IMR-90 (cell line): ENCODE measurements around the gene ATXN10. TPM values are rescaled to one million over a fixed set of nuclear protein-coding genes. Genes with fewer than 3 reads are reported as not detected.

Experiments
- ATAC-seq: fragments of 200-7000 bp; cut with Tn5 transposase; 2 replicates; pipeline ENCODE4 v1.9.1; 2020; ENCODE audit warnings: low read depth, mild to moderate bottlenecking, moderate library complexity
- BruUV-seq: library from RNA; stranded (reverse); fragments of 400-500 nt; replicated peaks from 2 replicates; lab custom pipeline; 2021; lab: Mats Ljungman, UMichigan
- CTCF ChIA-PET: fragments of 300-600 bp; formaldehyde crosslinking; extraction: SDS; loops from one replicate; lab custom pipeline; 2021; ENCODE audit warnings: antibody characterized with exemption; lab: Yijun Ruan, JAX
- POLR2A ChIA-PET: fragments of 300-600 bp; sonication (Branson Sonifier 250); formaldehyde crosslinking; loops from one replicate; lab custom pipeline; 2022; ENCODE audit warnings: antibody characterized with exemption; ENCODE audit not compliant: unreplicated experiment; lab: Charles Lee
- DNase-seq: peaks from one replicate; pipeline ENCODE4 v3.0.0; 2013
- H2AFZ ChIP-seq: replicated peaks from 2 replicates; pipeline ENCODE3; 2013; ENCODE audit warnings: low read length, mild to moderate bottlenecking; ENCODE audit not compliant: poor library complexity
- H2AK5ac ChIP-seq: 2 replicates; pipeline ENCODE4 v1.6.1; 2013; ENCODE audit warnings: low read depth, low read length, inconsistent platforms
- H2AK9ac ChIP-seq: replicated peaks from 2 replicates; pipeline ENCODE3; 2013; ENCODE audit warnings: mild to moderate bottlenecking, low read depth, low read length, moderate library complexity; ENCODE audit not compliant: poor library complexity
- H2BK120ac ChIP-seq: 2 replicates; pipeline ENCODE4 v1.6.1; 2013; ENCODE audit warnings: low read depth, low read length, inconsistent platforms
- H2BK15ac ChIP-seq: 3 replicates; pipeline ENCODE4 v1.6.1; 2013; ENCODE audit warnings: low read depth, low read length, inconsistent platforms
- H2BK20ac ChIP-seq: 2 replicates; pipeline ENCODE4 v1.6.1; 2013; ENCODE audit warnings: low read depth, mild to moderate bottlenecking, inconsistent platforms, low read length, moderate library complexity
- H2BK5ac ChIP-seq: 2 replicates; pipeline ENCODE4 v1.6.1; 2013; ENCODE audit warnings: mild to moderate bottlenecking, low read depth, low read length, inconsistent platforms; ENCODE audit not compliant: poor library complexity, severe bottlenecking
- H3K14ac ChIP-seq: replicated peaks from 2 replicates; pipeline ENCODE4 v1.6.1; 2013; ENCODE audit warnings: low read depth, low read length, inconsistent platforms
- H3K18ac ChIP-seq: 2 replicates; pipeline ENCODE4 v1.6.1; 2013; ENCODE audit warnings: low read depth, low read length, control low read depth
- H3K23ac ChIP-seq: 2 replicates; pipeline ENCODE4 v1.6.1; 2013; ENCODE audit warnings: low read depth, low read length, inconsistent platforms
- H3K27ac ChIP-seq: 2 replicates; pipeline ENCODE4 v1.5.1; 2013; ENCODE audit warnings: mild to moderate bottlenecking, control low read depth, low read length; ENCODE audit not compliant: insufficient read depth
- H3K27me3 ChIP-seq: 2 replicates; pipeline ENCODE4 v1.6.1; 2013; ENCODE audit warnings: low read length; ENCODE audit not compliant: control insufficient read depth, insufficient read depth
- H3K36me3 ChIP-seq: 2 replicates; pipeline ENCODE4 v1.6.1; 2013; ENCODE audit warnings: low read length, mixed read lengths; ENCODE audit not compliant: control insufficient read depth, insufficient read depth
- H3K4ac ChIP-seq: 2 replicates; pipeline ENCODE4 v1.6.1; 2013; ENCODE audit warnings: low read depth, low read length, inconsistent platforms
- H3K4me1 ChIP-seq: 2 replicates; pipeline ENCODE4 v1.6.1; 2013; ENCODE audit warnings: low read length, mixed read lengths; ENCODE audit not compliant: control insufficient read depth, insufficient read depth
- H3K4me2 ChIP-seq: 2 replicates; pipeline ENCODE4 v1.6.1; 2013; ENCODE audit warnings: low read depth, mild to moderate bottlenecking, control low read depth, low read length, moderate library complexity
- H3K4me3 ChIP-seq: 2 replicates; pipeline ENCODE4 v1.5.1; 2013; ENCODE audit warnings: low read depth, mild to moderate bottlenecking, control low read depth, low read length, moderate library complexity; ENCODE audit not compliant: insufficient read depth
- H3K56ac ChIP-seq: 2 replicates; pipeline ENCODE4 v1.6.1; 2013; ENCODE audit warnings: low read length, inconsistent platforms; ENCODE audit not compliant: insufficient read depth; ENCODE audit errors: extremely low read depth
- H3K79me1 ChIP-seq, 2 experiments: 2 replicates each; pipeline ENCODE4 v1.6.1; 2013; ENCODE audit warnings: low read length in 2 of 2, inconsistent platforms in 1 of 2, low read depth in 1 of 2
- H3K9ac ChIP-seq: 2 replicates; pipeline ENCODE4 v1.6.1; 2013; ENCODE audit warnings: low read depth, low read length, control low read depth
- H3K9me1 ChIP-seq: 2 replicates; pipeline ENCODE4 v1.6.1; 2013; ENCODE audit warnings: low read length, inconsistent platforms; ENCODE audit not compliant: insufficient read depth
- H3K9me3 ChIP-seq: 2 replicates; pipeline ENCODE4 v1.6.1; 2013; ENCODE audit warnings: low read length; ENCODE audit not compliant: control insufficient read depth, insufficient read depth
- H4K20me1 ChIP-seq: 2 replicates; pipeline ENCODE4 v1.6.1; 2013; ENCODE audit warnings: low read length, inconsistent platforms; ENCODE audit not compliant: insufficient read depth
- H4K5ac ChIP-seq: 2 replicates; pipeline ENCODE4 v1.6.1; 2013; ENCODE audit warnings: mild to moderate bottlenecking, low read depth, low read length, control low read depth
- H4K8ac ChIP-seq, 2 experiments: 2 replicates each; pipeline ENCODE4 v1.6.1; 2013; ENCODE audit warnings: low read depth in 2 of 2, low read length in 2 of 2, control low read depth in 1 of 2, inconsistent platforms in 1 of 2
- H4K91ac ChIP-seq: 2 replicates; pipeline ENCODE4 v1.6.1; 2013; ENCODE audit warnings: low read depth, low read length, inconsistent platforms; ENCODE audit not compliant: insufficient read depth
- CTCF ChIP-seq: conservative IDR thresholded peaks from 2 replicates; pipeline ENCODE4 v1.5.1; 2012; ENCODE audit warnings: mild to moderate bottlenecking, low read depth, low read length, improper control_type of control experiment
- MXI1 ChIP-seq: IDR thresholded peaks from 2 replicates; pipeline ENCODE4 v1.6.1; 2012; ENCODE audit warnings: low read depth, mild to moderate bottlenecking, low read length, moderate library complexity, borderline replicate concordance
- WGBS, 2 experiments: methylation state at CpG; one replicate each; pipeline versions ENCODE4 v1.1.5 to v1.1.7; 2013; ENCODE audit warnings: missing lambda C conversion rate in 2 of 2; ENCODE audit not compliant: insufficient read length in 1 of 2; ENCODE audit errors: extremely low coverage in 2 of 2; 5-methylcytosine and 5-hydroxymethylcytosine counted together
- dilution Hi-C: fragments of 300-500 bp; cut with HindIII; formaldehyde crosslinking; loops from one replicate; pipeline ENCODE4 v1.14.3; 2018; ENCODE audit warnings: low sequenced_read_pairs; ENCODE audit not compliant: unreplicated experiment
- in situ Hi-C: fragments of 300-500 bp; cut with MboI; formaldehyde crosslinking; loops from 3 replicates; pipeline ENCODE4 v1.14.3; 2019; ENCODE audit warnings: low sequenced_read_pairs, inconsistent platforms, mixed read lengths
- intact Hi-C: fragments of 100-400 bp; cut with micrococcal nuclease; formaldehyde crosslinking; loops from 2 replicates; pipeline ENCODE4 v1.10.0; 2022
- polyA plus RNA-seq, 3 experiments: library from polyadenylated mRNA; depleted of rRNA; stranded (reverse); fragments of >200 nt; gene quantifications; 2 replicates each; pipeline ENCODE4 v1.2.3, GENCODE V29; 2012; ENCODE audit warnings: low replicate concordance in 1 of 3
- total RNA-seq: library from RNA; depleted of rRNA; stranded (reverse); fragments of >200 nt; gene quantifications from 2 replicates; pipeline ENCODE4 v1.2.3, GENCODE V29; 2012
- TF ChIP-seq, protein P1 (sequence below): fragments of 150-350 bp; IDR thresholded peaks from 2 replicates; pipeline ENCODE4 v1.6.1; 2017; ENCODE audit warnings: mild to moderate bottlenecking, antibody characterized with exemption, low read length, low read depth

The ATXN10 gene
- total and polyA plus RNA-seq, 2 of the 4 experiments (the other 2 are of a cell fraction), result 116 to 231 TPM

DNA sequence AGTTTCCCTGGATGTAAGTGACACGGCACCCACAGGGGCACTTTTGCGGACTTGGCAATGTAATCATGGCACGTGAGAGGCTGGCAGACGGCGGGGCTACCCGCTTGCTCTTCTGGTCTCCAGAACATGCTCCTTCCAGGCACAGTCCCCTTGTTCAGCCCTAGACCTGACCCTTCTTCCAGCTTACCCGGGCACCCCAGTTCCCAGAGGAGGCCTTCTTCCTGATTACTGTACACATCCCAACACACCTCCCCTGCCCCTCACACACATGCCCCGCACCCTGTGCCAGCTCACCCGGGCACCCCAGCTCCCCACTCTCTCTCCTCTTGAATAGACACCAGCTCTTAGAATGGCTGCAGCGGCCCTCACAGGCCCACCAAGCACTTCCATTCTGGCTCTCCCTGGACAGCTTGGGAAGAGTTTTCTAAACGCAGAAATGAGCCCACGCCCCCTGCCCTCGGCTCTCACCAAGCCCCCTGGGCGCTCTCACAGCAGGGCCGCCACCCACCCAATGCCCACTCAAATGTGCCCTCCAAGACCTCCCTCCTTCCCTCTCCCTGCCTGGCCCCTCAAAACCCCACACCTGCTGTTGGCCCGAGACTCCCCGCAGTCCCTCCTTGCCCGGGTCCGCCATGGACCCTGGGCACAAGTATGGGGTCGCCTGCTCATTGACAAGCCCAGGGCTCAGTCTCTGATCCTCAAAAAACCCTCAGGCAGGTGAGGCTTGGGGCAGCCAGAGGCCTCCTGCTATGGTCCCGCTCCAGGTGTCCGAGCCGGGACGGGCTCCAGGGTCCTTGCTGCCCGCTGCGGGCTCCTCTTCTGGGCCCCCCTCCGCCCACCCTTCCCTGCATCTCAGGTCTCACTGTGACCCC, 216.8 kb downstream of the ATXN10 start:
- no peak overlapping the region for H3K27ac ChIP-seq
- no peak overlapping the region for H2AK5ac ChIP-seq
- H4K8ac ChIP-seq, result no peak overlapping the region
- no peak overlapping the region for H4K91ac ChIP-seq
- H3K79me1 ChIP-seq, result no peaks in the 10 kb centered on the region
- intact Hi-C loops, result no loop called here
- no peak overlapping the region for H4K5ac ChIP-seq
- no peak overlapping the region for H2BK5ac ChIP-seq
- peaks cover 7% of the 10 kb centered on the region for H3K4me1 ChIP-seq
- H3K56ac ChIP-seq, result no peak overlapping the region
- BruUV-seq, result no TSS peak
- H3K4ac ChIP-seq, result no peak overlapping the region
- H3K36me3 ChIP-seq, result no peaks in the 10 kb centered on the region
- H3K9me3 ChIP-seq, result no peaks in the 10 kb centered on the region
- dilution Hi-C loops, result no loop called here
- H3K23ac ChIP-seq, result no peak overlapping the region
- TF ChIP-seq MXI1 (no peak), CTCF (no peak)
- TF ChIP-seq, protein P1, sequence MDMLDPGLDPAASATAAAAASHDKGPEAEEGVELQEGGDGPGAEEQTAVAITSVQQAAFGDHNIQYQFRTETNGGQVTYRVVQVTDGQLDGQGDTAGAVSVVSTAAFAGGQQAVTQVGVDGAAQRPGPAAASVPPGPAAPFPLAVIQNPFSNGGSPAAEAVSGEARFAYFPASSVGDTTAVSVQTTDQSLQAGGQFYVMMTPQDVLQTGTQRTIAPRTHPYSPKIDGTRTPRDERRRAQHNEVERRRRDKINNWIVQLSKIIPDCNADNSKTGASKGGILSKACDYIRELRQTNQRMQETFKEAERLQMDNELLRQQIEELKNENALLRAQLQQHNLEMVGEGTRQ, result no peak
- H3K9me1 ChIP-seq, result no peaks in the 10 kb centered on the region; the same call in 1 of the 2 replicates
- ATAC-seq (no peak), DNase-seq (no peak)
- no peak overlapping the region for H2AFZ ChIP-seq
- H2BK15ac ChIP-seq, result no peak overlapping the region
- 98% methylated on average over 18 of the region's 27 CpGs; no CpG with 5 or more reads in 1 of the 2 experiments for WGBS, 2 experiments
- H3K18ac ChIP-seq, result no peak overlapping the region
- no peak overlapping the region for H3K4me3 ChIP-seq
- H3K27me3 ChIP-seq, result peaks cover 14% of the 10 kb centered on the region; the same call in 1 of the 2 replicates
- in situ Hi-C loops, result no loop called here
- CTCF ChIA-PET, result no interaction called here
- no peak overlapping the region for H2BK120ac ChIP-seq
- no peak overlapping the region for H3K14ac ChIP-seq
- POLR2A ChIA-PET, result no interaction called here
- no peak overlapping the region for H2BK20ac ChIP-seq
- no peak overlapping the region for H3K9ac ChIP-seq
- H3K4me2 ChIP-seq, result no peak overlapping the region
- no peak overlapping the region for H2AK9ac ChIP-seq
- no peaks in the 10 kb centered on the region for H4K20me1 ChIP-seq
